IMR-90 (cell line): Measurements from ENCODE around the gene CHMP4B. TPM values are rescaled to one million over a fixed set of nuclear protein-coding genes. Genes with fewer than 3 reads are reported as not detected.

Experiments used
- ATAC-seq: fragments of 200-7000 bp; cut with Tn5 transposase; 2 replicates; pipeline ENCODE4 v1.9.1; 2020; ENCODE audit warnings: low read depth, mild to moderate bottlenecking, moderate library complexity
- BruUV-seq: library from RNA; stranded (reverse); fragments of 400-500 nt; replicated peaks from 2 replicates; lab custom pipeline; 2021; lab: Mats Ljungman, UMichigan
- CTCF ChIA-PET: fragments of 300-600 bp; formaldehyde crosslinking; extraction: SDS; loops from one replicate; lab custom pipeline; 2021; ENCODE audit warnings: antibody characterized with exemption; lab: Yijun Ruan, JAX
- POLR2A ChIA-PET: fragments of 300-600 bp; sonication (Branson Sonifier 250); formaldehyde crosslinking; loops from one replicate; lab custom pipeline; 2022; ENCODE audit warnings: antibody characterized with exemption; ENCODE audit not compliant: unreplicated experiment; lab: Charles Lee
- DNase-seq: peaks from one replicate; pipeline ENCODE4 v3.0.0; 2013
- H2AFZ ChIP-seq: replicated peaks from 2 replicates; pipeline ENCODE3; 2013; ENCODE audit warnings: low read length, mild to moderate bottlenecking; ENCODE audit not compliant: poor library complexity
- H2AK5ac ChIP-seq: 2 replicates; pipeline ENCODE4 v1.6.1; 2013; ENCODE audit warnings: low read depth, low read length, inconsistent platforms
- H2AK9ac ChIP-seq: replicated peaks from 2 replicates; pipeline ENCODE3; 2013; ENCODE audit warnings: mild to moderate bottlenecking, low read depth, low read length, moderate library complexity; ENCODE audit not compliant: poor library complexity
- H2BK120ac ChIP-seq: 2 replicates; pipeline ENCODE4 v1.6.1; 2013; ENCODE audit warnings: low read depth, low read length, inconsistent platforms
- H2BK15ac ChIP-seq: 3 replicates; pipeline ENCODE4 v1.6.1; 2013; ENCODE audit warnings: low read depth, low read length, inconsistent platforms
- H2BK20ac ChIP-seq: 2 replicates; pipeline ENCODE4 v1.6.1; 2013; ENCODE audit warnings: low read depth, mild to moderate bottlenecking, inconsistent platforms, low read length, moderate library complexity
- H2BK5ac ChIP-seq: 2 replicates; pipeline ENCODE4 v1.6.1; 2013; ENCODE audit warnings: mild to moderate bottlenecking, low read depth, low read length, inconsistent platforms; ENCODE audit not compliant: poor library complexity, severe bottlenecking
- H3K14ac ChIP-seq: replicated peaks from 2 replicates; pipeline ENCODE4 v1.6.1; 2013; ENCODE audit warnings: low read depth, low read length, inconsistent platforms
- H3K18ac ChIP-seq: 2 replicates; pipeline ENCODE4 v1.6.1; 2013; ENCODE audit warnings: low read depth, low read length, control low read depth
- H3K23ac ChIP-seq: 2 replicates; pipeline ENCODE4 v1.6.1; 2013; ENCODE audit warnings: low read depth, low read length, inconsistent platforms
- H3K27ac ChIP-seq: 2 replicates; pipeline ENCODE4 v1.5.1; 2013; ENCODE audit warnings: mild to moderate bottlenecking, control low read depth, low read length; ENCODE audit not compliant: insufficient read depth
- H3K27me3 ChIP-seq: 2 replicates; pipeline ENCODE4 v1.6.1; 2013; ENCODE audit warnings: low read length; ENCODE audit not compliant: control insufficient read depth, insufficient read depth
- H3K36me3 ChIP-seq: 2 replicates; pipeline ENCODE4 v1.6.1; 2013; ENCODE audit warnings: low read length, mixed read lengths; ENCODE audit not compliant: control insufficient read depth, insufficient read depth
- H3K4ac ChIP-seq: 2 replicates; pipeline ENCODE4 v1.6.1; 2013; ENCODE audit warnings: low read depth, low read length, inconsistent platforms
- H3K4me1 ChIP-seq: 2 replicates; pipeline ENCODE4 v1.6.1; 2013; ENCODE audit warnings: low read length, mixed read lengths; ENCODE audit not compliant: control insufficient read depth, insufficient read depth
- H3K4me2 ChIP-seq: 2 replicates; pipeline ENCODE4 v1.6.1; 2013; ENCODE audit warnings: low read depth, mild to moderate bottlenecking, control low read depth, low read length, moderate library complexity
- H3K4me3 ChIP-seq: 2 replicates; pipeline ENCODE4 v1.5.1; 2013; ENCODE audit warnings: low read depth, mild to moderate bottlenecking, control low read depth, low read length, moderate library complexity; ENCODE audit not compliant: insufficient read depth
- H3K56ac ChIP-seq: 2 replicates; pipeline ENCODE4 v1.6.1; 2013; ENCODE audit warnings: low read length, inconsistent platforms; ENCODE audit not compliant: insufficient read depth; ENCODE audit errors: extremely low read depth
- H3K79me1 ChIP-seq, 2 experiments: 2 replicates each; pipeline ENCODE4 v1.6.1; 2013; ENCODE audit warnings: low read length in 2 of 2, inconsistent platforms in 1 of 2, low read depth in 1 of 2
- H3K9ac ChIP-seq: 2 replicates; pipeline ENCODE4 v1.6.1; 2013; ENCODE audit warnings: low read depth, low read length, control low read depth
- H3K9me1 ChIP-seq: 2 replicates; pipeline ENCODE4 v1.6.1; 2013; ENCODE audit warnings: low read length, inconsistent platforms; ENCODE audit not compliant: insufficient read depth
- H3K9me3 ChIP-seq: 2 replicates; pipeline ENCODE4 v1.6.1; 2013; ENCODE audit warnings: low read length; ENCODE audit not compliant: control insufficient read depth, insufficient read depth
- H4K20me1 ChIP-seq: 2 replicates; pipeline ENCODE4 v1.6.1; 2013; ENCODE audit warnings: low read length, inconsistent platforms; ENCODE audit not compliant: insufficient read depth
- H4K5ac ChIP-seq: 2 replicates; pipeline ENCODE4 v1.6.1; 2013; ENCODE audit warnings: mild to moderate bottlenecking, low read depth, low read length, control low read depth
- H4K8ac ChIP-seq, 2 experiments: 2 replicates each; pipeline ENCODE4 v1.6.1; 2013; ENCODE audit warnings: low read depth in 2 of 2, low read length in 2 of 2, control low read depth in 1 of 2, inconsistent platforms in 1 of 2
- H4K91ac ChIP-seq: 2 replicates; pipeline ENCODE4 v1.6.1; 2013; ENCODE audit warnings: low read depth, low read length, inconsistent platforms; ENCODE audit not compliant: insufficient read depth
- CHD1 ChIP-seq: IDR thresholded peaks from 2 replicates; pipeline ENCODE4 v1.6.1; 2012; ENCODE audit warnings: low read depth, low read length, improper control_type of control experiment
- FOS ChIP-seq: fragments of 150-350 bp; IDR thresholded peaks from 2 replicates; pipeline ENCODE4 v1.6.1; 2016; ENCODE audit warnings: low read depth, low read length
- MAFK ChIP-seq: IDR thresholded peaks from 2 replicates; pipeline ENCODE4 v1.6.1; 2012; ENCODE audit warnings: low read depth, low read length, improper control_type of control experiment
- NFE2L2 ChIP-seq: fragments of 150-350 bp; IDR thresholded peaks from 2 replicates; pipeline ENCODE4 v1.6.1; 2016; ENCODE audit warnings: low read depth, mild to moderate bottlenecking, low read length
- RCOR1 ChIP-seq: IDR thresholded peaks from 2 replicates; pipeline ENCODE4 v1.6.1; 2012; ENCODE audit warnings: mild to moderate bottlenecking, low read length, improper control_type of control experiment; ENCODE audit not compliant: insufficient replicate concordance
- WGBS, 2 experiments: methylation state at CpG; one replicate each; pipeline versions ENCODE4 v1.1.5 to v1.1.7; 2013; ENCODE audit warnings: missing lambda C conversion rate in 2 of 2; ENCODE audit not compliant: insufficient read length in 1 of 2; ENCODE audit errors: extremely low coverage in 2 of 2; 5-methylcytosine and 5-hydroxymethylcytosine counted together
- dilution Hi-C: fragments of 300-500 bp; cut with HindIII; formaldehyde crosslinking; loops from one replicate; pipeline ENCODE4 v1.14.3; 2018; ENCODE audit warnings: low sequenced_read_pairs; ENCODE audit not compliant: unreplicated experiment
- in situ Hi-C: fragments of 300-500 bp; cut with MboI; formaldehyde crosslinking; loops from 3 replicates; pipeline ENCODE4 v1.14.3; 2019; ENCODE audit warnings: low sequenced_read_pairs, inconsistent platforms, mixed read lengths
- intact Hi-C: fragments of 100-400 bp; cut with micrococcal nuclease; formaldehyde crosslinking; loops from 2 replicates; pipeline ENCODE4 v1.10.0; 2022
- polyA plus RNA-seq, 3 experiments: library from polyadenylated mRNA; depleted of rRNA; stranded (reverse); fragments of >200 nt; gene quantifications; 2 replicates each; pipeline ENCODE4 v1.2.3, GENCODE V29; 2012; ENCODE audit warnings: low replicate concordance in 1 of 3
- total RNA-seq: library from RNA; depleted of rRNA; stranded (reverse); fragments of >200 nt; gene quantifications from 2 replicates; pipeline ENCODE4 v1.2.3, GENCODE V29; 2012

The CHMP4B gene
- total and polyA plus RNA-seq, 2 of the 4 experiments (the other 2 are of a cell fraction): 30.3 to 94.8 TPM

DNA sequence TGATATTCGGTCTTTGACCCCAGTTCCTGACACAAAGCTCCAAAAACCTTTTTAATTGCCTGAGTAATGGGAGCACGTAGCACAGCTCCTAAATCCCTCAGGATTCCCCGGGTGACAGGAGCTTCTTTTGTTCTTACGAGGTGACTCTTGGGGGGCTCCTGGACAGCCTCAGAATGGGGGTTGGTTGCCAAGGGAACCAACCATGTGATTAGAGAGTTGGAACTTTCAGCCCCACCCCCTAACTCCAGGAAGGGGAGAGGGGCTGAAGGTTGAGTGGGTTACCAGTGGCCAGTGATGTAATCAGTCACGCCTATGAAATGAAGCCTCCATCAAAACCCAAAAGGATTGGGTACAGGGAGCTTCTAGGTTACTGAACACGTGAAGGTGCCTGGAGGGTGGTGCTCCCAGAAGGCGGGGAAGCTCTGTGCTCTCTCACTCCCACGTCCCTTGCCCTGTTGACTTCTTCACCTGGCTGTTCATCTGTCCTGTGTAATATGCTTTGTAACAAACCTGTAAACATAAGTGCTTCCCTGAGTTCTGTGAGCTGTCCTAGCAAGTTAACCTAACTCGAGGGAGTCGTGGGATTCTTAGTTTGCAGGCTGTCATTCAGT, 89.5 kb downstream of the CHMP4B start:
- CTCF ChIA-PET: no interaction called here
- Histone ChIP-seq H3K27ac (no peak overlapping the region), H3K4me1 (peaks cover 10% of the 10 kb centered on the region), H4K20me1 (no peaks in the 10 kb centered on the region; the same call in 1 of the 2 replicates), H2AK9ac (no peak overlapping the region), H3K4me2 (no peak overlapping the region), H3K36me3 (no peaks in the 10 kb centered on the region), H2AK5ac (no peak overlapping the region), H3K79me1 (no peaks in the 10 kb centered on the region; a peak in 1 of 4 replicates), H3K9ac (no peak overlapping the region), H2BK5ac (no peak overlapping the region), H4K8ac (no peak overlapping the region), H3K9me1 (peaks cover 11% of the 10 kb centered on the region), H3K27me3 (no peaks in the 10 kb centered on the region), H3K4me3 (no peak overlapping the region), H3K4ac (no peak overlapping the region), H3K14ac (no peak overlapping the region), H3K56ac (no peak overlapping the region), H4K91ac (no peak overlapping the region), H4K5ac (no peak overlapping the region), H3K18ac (no peak overlapping the region), H2AFZ (no peak overlapping the region), H2BK120ac (no peak overlapping the region), H3K23ac (no peak overlapping the region), H2BK20ac (no peak overlapping the region), H3K9me3 (peaks cover 2% of the 10 kb centered on the region; the same call in 1 of the 2 replicates), H2BK15ac (no peak overlapping the region)
- ATAC-seq (no peak), DNase-seq (no peak)
- intact Hi-C loops (no loop called here), in situ Hi-C loops (no loop called here), dilution Hi-C loops (no loop called here)
- POLR2A ChIA-PET: no interaction called here
- no peak for TF ChIP-seq FOS
- TF ChIP-seq RCOR1: no peak
- no peak for TF ChIP-seq CHD1
- TF ChIP-seq MAFK: no peak
- no peak for TF ChIP-seq NFE2L2
- BruUV-seq: no TSS peak
- no CpG with 5 or more reads among the region's 10 CpGs for WGBS, 2 experiments
